ENCODE data around the gene TEX22.
"Not testable (repeated sequence)": the region's sequence is repeated elsewhere in the genome, so short reads cannot be mapped to it uniquely, and the experiment has no call there.

The TEX22 gene, protein sequence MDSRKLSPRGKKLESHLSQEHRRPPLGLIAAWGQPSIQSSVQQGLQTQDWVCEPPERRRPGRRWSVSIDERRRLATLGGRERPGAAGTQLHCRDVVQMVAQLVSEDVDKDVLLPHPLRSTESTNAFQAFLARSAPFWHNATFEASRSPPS
- total RNA-seq: 2.1 to 2.5 reads per million in 2 experiments

DNA sequence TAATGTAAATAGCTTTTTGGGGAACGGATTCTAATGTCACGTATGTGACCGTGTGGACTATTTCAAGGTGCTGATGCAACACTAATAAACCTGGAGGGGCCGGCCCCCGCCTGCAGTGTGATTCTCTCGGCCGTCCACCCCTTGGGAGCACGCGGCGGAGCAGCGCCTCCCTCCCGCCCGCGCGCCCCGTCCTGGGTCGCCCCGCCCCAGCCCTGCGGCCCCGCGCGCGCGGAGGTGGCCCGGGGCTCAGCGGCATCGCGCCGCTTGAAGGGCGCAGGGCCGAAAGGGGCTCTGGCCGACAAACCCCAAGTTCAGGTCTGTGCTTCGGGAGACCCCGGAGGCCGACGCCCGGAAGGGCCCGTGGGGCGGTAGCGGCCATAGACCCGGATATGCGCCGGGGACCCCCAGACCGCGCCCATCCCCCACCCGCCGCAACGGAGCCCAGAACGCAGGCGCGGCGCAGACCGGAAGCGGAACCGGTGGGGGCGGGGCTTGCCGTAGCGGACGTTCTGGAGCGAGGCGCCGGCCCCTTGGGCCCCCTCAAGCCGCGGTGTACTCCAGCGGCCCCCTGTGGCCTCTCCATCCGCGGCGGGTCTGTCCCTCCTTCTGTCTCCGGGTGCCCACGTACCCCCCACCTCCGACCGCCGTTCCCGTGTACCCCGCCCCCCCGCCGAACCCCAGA is at the start of gene TEX22:
TSS of gene TEX22 (plus strand) at position 495 of the 682 bp plus-strand sequence. CDS start 803 bp downstream, outside the sequence.
- DNase-seq (ENCODE audit: low read depth): peak; percentile 76

DNA sequence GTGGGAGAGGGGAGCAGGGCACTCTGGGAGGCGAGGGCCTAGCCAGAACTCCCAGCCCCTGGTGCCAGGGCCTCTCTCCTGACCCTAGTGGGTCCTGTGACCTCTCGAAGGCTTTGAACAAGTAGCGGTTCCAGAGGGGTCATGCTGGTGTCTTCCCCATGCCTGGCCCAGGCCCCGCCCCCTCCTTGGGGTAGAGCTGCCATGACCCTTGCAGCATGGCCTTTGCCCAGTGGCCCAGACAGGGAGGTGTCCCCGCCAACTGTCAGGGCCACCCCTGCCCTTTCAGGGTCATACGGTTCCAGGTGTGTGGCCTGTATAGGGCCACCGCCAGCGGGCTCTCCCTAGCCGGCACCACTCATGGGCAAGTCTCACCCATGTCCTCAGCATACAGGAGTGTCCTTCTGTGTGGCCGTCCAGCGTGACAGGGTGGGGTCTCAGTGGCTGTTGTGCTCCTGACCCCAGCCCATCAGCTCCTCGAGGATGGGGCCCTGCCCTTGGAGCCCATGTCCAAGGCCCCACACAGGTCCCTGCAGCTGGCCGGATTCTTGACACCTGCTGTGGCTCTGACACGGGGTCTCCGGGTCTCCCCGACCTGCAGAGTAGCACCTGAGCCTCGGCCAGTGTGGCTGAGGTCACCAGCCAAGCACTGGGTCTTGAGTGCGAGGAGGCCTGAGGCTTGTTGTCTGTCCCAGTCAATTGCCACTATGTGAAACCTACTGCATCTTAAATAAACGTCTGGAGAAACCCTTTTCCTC is 49.2 kb upstream of the TEX22 start:
- DNase-seq (ENCODE audit: low read depth): no peak

DNA sequence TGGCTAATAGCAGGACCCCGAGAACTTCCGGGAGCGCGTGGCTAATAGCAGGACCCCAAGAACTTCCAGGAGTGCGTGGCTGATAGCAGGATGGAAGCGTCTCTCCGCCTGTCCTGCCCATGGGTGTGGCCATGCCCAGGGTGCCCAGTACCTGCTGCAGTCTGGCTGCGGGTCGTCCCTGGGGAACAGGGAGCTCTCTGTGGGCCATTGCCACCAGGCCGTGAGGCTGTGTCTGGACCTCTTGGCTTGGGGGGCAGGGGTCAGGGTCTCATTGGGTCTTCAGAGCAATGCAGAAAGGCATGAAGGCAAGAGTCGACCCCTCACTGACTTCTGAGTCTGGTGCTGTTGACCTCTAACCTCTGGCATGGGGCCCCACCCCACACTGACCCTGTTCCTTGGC is 48.3 kb upstream of the TEX22 start:
- DNase-seq (ENCODE audit: low read depth): no peak

DNA sequence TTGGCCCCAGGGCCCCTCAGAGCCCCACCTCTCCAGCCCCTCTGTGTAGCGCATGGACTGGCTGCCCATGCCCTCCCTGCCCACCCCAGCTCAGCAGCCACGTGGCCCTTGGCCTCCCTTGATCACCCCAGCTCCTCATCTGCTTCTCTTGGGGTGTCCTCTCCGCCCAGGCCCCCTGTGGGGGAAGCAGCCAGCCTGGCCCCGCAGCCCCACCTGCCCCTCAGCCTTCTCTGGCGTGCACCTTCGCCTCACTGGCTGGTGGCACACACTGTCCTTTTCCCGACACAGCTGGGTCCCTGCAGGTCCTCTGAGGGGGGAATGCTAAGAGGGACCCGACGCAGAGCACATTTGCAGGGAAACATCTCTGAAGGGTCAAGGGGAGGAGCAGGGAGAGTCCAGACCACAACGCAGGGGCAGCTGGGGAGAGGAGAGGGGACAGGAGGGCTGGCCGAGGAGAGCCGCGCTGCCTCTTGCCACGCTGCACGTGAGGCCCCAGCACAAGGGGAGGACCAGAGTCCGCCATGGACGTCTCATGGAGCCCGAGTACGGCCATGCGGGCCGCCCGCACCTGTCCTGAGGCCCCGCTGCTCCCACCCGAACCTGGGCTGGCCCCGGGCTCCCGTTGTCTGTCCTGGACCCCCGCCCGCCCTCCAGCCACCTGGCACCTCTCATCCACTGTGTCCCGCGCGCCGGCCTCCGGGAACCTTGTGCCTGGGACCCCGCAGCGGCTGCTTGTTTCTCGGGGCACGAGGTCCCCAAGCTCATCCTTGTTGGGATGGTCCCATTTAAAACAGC is 47.7 kb upstream of the TEX22 start:
- no peak for DNase-seq (ENCODE audit: low read depth)

DNA sequence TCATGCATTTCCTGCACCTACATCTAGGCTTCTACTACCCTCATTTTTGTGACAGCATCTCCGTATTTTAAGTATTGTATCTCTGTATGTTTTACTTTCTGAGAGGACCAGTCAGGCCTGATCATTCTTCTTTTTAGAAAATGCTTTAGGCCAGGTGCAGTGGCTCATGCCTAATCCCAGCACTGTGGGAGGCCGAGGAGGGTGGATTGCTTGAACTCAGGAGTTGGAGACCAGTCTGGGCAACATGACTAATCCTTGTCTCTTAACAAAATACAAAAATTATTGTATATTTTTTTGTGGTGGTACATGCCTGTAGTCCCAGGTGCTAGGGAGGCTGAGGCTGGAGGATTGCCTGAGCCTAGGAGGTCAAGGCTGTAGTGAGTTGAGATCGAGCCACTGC is 46.9 kb upstream of the TEX22 start:
- no peak for DNase-seq (ENCODE audit: low read depth)

DNA sequence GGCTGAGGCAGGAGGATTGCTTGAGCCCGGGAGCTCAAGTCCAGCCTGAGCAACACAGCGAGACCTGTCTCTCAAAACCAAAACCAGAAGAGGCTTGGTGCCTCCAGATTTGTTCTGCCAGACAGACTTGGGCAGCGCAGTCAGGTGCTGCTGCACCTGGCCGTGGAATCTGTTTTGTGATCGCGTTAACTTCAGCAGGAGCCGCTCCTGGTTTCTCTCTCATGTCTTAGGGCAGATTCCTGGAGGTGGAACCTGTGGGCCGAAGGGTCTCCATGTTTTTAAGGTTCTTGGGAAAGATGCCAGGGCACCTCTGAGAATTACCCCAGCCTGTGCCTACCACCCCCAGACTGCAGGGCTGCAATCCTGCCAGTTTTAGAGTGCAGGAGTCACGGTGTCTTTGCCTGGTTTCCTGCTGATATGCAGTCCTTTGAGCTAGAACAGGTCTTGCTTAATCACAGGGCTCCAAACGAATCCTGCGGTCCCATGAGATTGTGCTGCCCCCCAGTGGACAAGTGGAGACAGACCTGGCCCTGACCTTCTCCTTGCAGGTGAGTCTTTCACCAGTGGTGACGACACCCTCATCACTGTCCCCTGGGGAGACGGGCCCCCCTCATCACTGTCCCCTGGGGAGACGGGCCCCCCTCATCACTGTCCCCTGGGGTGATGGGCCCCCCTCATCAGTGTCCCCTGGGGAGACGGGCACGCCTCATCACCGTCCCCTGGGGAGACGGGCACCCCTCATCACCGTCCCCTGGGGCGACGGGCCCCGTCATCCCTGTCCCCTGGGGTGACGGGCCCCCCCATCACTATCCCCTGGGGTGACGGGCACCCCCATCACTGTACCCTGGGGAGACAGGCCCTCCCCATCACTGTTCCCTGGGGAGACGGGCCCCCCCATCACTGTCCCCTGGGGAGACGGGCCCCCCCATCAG is 46.2 kb upstream of the TEX22 start:
- peak; percentile 81 for DNase-seq (ENCODE audit: low read depth)

DNA sequence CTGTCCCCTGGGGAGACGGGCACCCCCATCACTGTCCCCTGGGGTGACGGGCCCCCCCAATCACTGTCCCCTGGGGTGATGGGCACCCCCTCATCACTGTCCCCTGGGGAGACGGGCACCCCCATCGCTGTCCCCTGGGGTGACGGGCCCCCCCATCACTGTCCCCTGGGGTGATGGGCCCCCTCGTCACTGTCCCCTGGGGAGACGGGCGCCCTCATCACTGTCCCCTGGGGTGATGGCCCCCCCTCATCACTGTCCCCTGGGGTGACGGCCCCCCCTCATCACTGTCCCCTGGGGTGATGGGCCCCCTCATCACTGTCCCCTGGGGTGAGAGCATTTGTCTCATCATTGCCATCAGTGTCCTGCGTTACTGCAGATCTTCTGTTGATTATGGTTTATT is 45.2 kb upstream of the TEX22 start:
- DNase-seq (ENCODE audit: low read depth): no peak

DNA sequence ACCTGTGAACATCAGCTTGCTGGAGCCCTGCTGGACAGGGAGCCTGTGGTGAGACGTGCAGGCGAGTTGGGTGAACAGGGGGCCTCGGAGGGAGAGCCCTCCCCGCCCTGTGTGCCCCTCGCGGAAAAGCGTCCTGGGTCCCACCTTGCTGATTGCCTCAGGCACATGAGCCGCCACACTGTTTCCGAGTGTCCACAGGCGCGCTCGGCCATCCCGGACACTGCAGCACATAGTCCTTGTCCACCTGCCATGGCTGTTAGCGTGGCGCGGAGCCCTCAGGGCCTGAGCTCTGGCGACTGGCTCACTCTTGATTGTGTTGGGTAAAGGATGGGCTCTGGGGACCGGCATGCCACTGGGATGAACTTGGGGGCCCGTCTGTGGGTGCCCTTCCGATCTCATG is 43.8 kb upstream of the TEX22 start:
- DNase-seq (ENCODE audit: low read depth): no peak

DNA sequence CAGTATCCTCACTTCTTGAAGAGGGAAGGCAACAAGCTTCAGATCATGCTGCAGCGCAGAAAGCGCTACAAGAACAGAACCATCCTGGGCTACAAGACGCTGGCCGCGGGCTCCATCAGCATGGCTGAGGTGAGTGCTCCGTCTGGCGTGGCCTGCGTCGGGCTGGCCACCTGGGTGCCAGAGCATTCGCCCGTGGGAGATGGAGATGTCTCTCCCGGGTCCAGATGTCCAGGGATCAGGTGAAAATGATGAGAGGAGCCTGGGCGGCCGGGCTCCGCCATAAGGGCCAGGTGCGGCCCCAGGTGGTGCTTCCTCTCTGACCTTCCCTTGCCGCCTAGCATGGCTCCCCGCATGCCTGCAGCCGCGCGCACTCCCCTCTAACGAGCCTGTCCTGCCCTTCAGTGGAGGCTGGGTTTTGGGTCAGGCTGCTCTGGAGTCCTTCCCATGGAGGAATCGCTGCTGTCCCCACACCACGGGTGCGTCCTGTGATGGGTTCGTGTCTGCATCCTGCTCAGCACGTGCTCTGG is 43.2 kb upstream of the TEX22 start:
- no peak for DNase-seq (ENCODE audit: low read depth)

DNA sequence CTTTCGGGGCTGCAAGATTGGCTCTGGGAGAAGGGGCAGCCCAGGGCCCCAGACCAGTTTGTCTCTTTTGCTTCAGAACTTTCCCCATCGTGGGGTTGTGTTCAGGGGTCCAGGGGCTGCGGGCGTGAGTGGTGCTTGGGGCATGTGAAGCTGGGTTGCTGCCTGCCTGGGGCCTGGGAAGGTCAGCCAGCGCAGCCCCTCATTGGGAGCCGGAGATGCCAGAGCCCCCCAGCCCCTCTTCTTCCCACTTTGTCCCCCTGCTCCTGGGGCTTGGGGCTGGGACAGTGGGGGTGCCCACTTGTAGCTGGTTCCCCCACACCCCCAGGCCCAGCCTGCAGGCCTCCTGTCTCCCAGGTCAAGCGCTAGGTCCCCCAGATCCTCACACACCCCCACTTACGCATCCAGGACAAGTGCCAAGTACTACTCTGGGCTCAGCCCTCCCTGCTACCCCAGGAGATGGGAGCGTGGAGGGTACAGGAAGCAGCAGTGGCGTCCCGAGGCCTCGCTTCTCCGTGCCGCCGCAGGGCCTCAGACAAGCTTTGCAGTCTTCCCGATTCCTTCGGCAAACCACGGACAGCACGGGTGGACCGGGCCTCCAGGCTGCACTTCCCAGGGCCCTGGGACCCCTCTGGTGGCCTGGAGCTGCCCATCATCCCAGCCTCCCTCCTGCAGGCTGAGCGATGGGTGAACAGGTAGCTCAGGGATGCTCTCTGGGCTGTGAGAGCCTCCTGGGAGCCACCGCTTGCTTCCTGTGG is 42.3 kb upstream of the TEX22 start:
- DNase-seq (ENCODE audit: low read depth): no peak

DNA sequence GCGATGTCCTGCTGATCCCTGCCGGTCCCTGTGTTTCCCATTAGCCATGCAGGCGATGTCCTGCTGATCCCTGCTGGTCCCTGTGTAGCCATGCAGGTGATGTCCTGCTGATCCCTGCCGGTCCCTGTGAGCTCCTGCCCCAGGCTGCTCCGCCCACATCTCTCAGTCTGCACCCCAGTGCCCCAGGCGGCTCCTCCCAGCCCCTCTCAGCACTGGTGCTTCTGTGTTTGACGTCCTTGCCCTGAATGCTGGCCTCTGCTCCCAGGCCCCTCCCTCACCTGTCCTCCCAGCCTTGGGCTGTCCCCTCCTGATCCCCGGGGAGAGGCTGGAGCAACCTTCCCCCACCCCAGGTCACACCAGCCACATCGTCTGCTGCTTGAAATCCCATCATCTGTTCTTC is 41.4 kb upstream of the TEX22 start:
- no peak for DNase-seq (ENCODE audit: low read depth)

DNA sequence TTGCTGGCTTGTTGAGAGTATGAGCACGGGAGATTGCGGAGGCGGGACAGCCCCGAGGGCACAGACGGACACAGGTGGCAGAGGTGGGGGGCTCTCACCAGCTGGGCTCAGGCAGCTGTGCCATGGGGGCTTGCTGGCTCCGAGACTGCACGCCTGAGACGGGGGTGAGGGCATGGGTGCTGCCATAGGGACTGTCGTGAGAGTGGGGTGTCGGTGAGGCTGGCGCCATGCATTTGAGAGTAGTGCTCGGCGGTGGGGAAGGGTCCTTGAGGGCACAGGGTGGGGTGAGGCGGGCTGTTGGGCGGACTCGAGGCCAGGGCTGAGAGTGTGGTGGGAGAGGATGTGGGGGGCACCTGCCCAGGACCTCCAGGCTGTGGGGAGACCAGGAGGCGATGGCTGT is 40.7 kb upstream of the TEX22 start:
- no peak for DNase-seq (ENCODE audit: low read depth)

DNA sequence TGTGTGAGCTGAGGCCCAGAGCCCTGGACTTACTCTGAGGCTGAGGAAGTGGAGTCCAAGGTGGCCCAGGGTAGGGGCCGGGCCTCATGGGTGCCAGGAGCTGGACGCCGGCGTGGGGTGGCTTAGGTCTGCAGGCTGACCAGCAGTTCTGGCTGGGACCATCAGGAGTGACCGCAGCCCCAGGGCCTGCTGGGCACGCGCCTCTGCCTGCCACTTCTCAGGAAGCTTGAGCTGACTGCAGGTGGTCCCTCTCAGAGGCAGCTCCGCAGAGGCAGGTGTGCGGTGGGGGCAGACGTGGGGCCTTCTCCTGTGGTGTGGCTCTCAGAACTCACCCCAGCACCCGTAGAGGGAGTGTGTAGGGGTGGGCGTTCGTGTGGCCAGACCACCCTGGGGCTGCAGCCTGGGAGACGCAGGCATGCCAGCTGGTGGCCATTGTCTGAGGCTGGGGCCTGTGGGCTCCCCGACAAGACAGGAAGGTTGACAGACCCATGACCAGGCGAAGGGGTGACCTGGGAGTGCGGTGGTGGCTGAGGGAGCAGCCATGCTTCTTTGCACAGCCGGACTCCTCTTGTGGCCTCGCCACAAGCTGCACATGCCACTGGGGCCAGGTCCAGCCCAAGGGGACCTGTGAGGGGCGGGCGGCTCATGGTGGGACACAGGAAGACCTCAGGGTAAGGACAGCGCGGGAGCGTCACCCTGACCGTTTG is 40.0 kb upstream of the TEX22 start:
- DNase-seq (ENCODE audit: low read depth): no peak

DNA sequence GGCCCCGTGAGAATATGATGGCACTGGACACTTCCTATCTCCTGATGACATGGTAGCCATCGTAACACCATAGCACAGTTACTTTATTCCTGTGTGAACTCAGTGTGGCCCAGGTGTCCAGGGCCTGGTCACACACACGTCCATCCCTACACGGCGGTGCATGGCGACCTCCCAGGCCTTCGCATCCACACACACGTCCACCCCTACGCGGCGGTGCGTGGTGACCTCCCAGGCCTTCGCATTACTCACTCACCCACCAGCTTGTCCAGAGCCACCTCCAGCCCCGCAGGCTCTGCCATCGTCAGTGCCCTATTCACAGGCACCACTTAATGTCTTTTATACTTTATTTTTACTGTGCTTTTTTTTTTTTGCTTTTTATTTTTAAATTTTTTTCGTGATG is 39.4 kb upstream of the TEX22 start:
- no peak for DNase-seq (ENCODE audit: low read depth)

DNA sequence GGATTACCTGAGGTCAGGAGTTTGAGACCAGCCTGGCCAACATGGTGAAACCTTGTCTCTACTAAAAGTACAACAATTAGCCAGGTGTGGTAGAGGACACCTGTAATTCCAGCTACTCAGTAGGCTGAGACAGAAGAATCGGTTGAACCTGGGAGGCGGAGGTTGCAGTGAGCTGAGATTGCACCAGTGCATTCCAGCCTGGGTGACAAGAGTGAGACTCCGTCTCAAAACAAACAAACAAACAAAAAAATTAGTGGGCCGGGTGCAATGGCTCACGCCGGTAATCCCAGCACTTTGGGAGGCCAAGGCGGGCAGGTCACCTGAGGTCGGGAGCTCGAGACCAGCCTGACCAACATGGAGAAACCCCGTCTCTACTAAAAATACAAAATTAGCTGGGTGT is 36.9 kb upstream of the TEX22 start:
- not testable (repeated sequence) for DNase-seq (ENCODE audit: low read depth)

DNA sequence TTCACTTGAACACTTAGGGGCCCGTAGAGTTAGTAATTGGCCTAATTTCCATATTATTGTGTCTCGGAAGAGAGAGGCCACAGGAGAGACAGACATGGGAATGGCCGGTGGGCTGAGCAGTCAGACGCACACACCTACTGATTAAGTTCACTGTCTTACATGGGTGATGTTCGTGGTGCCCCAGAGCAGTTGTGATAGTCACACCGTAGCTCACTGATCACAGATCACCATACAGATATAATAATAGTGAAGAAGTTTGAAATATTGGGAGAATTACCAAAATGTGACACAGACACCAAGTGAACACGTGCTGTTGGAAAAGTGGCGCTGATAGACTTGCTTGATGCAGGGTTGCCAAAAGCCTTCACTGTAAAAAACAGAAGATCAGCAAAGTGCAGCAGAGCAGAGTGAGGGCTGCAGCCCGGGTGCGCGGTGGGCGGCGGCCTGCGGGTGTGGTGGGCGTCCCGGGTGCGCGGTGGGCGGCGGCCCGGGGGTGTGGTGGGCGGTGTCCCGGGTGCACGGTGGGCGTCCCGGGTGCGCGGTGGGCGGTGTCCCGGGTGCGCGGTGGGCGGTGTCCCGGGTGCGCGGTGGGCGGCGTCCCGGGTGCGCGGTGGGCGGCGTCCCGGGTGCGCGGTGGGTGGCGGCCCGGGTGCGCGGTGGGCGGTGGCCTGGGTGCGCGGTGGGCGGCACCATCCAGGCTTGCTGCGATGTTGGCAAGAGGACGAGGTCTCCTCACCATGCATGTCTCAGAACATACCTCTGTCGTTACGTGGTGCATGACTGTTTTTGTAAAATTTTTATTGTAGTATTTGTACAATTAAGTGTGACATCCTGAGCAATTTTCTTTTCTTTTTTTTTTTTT is 34.3 kb upstream of the TEX22 start:
- peak; percentile 20 for DNase-seq (ENCODE audit: low read depth)

DNA sequence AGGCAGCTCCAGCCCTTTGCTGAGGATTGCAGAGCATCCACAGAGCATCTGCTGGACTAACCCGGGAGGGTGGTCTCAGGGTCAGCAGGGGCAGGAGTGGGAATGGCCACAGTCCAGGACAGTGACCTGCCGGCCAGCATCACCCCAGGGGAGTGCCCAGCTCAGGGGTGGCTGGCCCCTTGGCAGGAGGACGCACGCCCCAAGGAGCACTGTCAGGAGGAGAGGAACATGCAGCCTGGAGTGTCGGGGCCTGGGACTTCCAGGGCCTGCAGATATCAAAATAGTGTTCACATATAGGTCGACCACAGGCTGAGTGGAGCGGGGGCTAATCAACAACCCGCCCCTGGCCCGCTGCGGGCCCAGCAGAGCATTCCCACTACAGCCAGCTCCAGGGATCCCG is 33.2 kb upstream of the TEX22 start:
- DNase-seq (ENCODE audit: low read depth): no peak

DNA sequence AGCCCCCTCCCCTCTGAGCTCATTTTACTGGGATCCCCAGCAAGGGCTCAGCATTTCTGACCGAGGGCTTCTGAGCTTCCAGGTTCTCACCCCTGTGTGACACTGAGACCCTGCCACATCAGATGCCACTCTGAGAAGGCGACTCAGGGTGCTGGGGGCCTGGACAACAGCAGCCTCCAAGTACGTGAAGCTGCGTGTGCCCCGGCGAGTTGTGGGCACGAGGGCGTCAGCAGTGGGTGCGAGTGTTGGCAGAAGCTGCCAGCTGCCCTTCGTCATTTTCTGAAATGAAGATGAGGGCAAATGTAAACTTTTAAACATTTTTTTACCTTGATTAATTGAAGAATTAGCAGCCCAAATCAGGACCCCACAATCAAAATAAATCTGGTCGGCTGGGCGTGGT is 32.7 kb upstream of the TEX22 start:
- DNase-seq (ENCODE audit: low read depth): no peak

Measured in T follicular helper cell (primary cell).